ENCODE data around the gene LRRC4C. TPM values are rescaled to one million over a fixed set of nuclear protein-coding genes. Genes with fewer than 3 reads are reported as not detected.

Gene LRRC4C
- total RNA-seq, 2 donors from 2014 or later: 2.7 to 2.8 TPM

DNA sequence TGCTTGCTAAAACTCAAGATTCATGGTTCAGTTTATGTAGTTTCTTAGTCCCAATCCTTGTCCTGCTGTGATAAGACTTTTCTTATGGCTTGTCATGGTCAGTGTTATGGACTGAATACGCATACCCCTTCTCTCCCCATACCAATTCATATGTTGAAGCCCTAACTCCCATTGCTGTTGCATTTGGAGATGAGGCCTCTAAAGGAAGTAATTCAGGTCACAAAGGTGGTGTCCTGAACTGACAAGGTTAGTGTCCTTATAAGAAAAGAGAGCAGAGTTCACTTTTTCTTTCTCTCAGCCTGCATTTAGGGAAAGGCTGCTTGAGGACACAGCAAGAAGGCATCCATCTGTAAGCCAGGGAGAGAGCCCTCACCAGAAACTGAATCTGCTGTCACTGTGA, 618.2 kb downstream of the LRRC4C start:
- DNase-seq (ENCODE audit: low spot score): no peak
- Histone ChIP-seq H3K27me3 (no peaks in the 10 kb centered on the region), H3K4me1 (no peaks in the 10 kb centered on the region), H3K27ac (no peak overlapping the region), H3K9me3 (peaks cover 0 to 4% of the 10 kb centered on the region in 2 donors), H3K36me3 (no peaks in the 10 kb centered on the region), H3K4me3 (no peak overlapping the region)
- TF ChIP-seq, protein P1, sequence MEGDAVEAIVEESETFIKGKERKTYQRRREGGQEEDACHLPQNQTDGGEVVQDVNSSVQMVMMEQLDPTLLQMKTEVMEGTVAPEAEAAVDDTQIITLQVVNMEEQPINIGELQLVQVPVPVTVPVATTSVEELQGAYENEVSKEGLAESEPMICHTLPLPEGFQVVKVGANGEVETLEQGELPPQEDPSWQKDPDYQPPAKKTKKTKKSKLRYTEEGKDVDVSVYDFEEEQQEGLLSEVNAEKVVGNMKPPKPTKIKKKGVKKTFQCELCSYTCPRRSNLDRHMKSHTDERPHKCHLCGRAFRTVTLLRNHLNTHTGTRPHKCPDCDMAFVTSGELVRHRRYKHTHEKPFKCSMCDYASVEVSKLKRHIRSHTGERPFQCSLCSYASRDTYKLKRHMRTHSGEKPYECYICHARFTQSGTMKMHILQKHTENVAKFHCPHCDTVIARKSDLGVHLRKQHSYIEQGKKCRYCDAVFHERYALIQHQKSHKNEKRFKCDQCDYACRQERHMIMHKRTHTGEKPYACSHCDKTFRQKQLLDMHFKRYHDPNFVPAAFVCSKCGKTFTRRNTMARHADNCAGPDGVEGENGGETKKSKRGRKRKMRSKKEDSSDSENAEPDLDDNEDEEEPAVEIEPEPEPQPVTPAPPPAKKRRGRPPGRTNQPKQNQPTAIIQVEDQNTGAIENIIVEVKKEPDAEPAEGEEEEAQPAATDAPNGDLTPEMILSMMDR (IDR thresholded peaks at IDR 0.05): no peak

DNA sequence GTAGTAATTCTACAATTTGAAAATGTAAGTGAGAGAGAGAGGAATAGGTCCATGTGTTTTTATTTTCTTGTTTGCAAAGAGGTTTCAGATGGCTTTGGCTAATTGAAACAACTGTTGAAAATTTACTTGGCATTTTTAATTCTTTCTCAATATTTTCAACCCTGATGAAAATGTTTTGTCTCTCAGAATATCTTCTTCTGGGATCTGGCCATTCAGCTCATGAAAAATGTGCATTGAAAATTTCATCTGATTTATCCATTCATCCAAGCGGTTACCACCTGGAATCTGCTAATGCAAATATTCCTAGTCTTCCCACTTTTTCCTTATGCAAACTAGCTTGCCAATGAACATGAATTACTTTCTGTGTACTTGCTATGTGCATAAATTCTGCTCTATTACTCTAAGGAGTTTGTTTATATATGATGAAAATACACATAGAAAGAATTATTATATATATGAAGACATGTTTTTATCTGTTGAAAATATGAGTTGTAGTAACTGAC, 621.2 kb downstream of the LRRC4C start:
- TF ChIP-seq, protein P1 (IDR thresholded peaks at IDR 0.05): no peak
- Histone ChIP-seq H3K27ac (no peak overlapping the region), H3K36me3 (no peaks in the 10 kb centered on the region), H3K4me3 (no peak overlapping the region), H3K9me3 (peaks cover 0 to 4% of the 10 kb centered on the region in 2 donors), H3K27me3 (no peaks in the 10 kb centered on the region), H3K4me1 (no peaks in the 10 kb centered on the region)
- no peak for DNase-seq (ENCODE audit: low spot score)

DNA sequence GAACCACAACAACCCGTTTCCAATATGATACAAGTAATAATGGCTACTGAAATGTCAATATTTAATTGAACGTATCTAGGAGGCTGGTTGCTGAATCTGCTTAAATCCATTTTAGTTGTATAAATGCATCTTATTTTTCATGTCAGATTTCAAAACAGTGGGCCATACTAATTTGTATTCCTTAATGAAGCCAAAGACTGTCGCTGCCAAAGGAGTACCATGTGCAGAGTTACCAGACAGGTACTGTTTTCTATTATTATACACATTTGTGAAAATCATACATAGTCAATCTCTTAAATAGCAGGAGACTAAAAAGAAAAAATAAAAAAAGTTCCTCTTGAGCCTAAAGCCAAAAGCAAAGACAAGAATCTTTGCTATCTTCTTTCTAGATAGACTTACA, 632.3 kb downstream of the LRRC4C start:
- Histone ChIP-seq H3K27me3 (no peaks in the 10 kb centered on the region), H3K9me3 (no peaks in the 10 kb centered on the region), H3K4me3 (no peak overlapping the region), H3K4me1 (no peaks in the 10 kb centered on the region), H3K36me3 (no peaks in the 10 kb centered on the region), H3K27ac (no peak overlapping the region)
- no peak for DNase-seq (ENCODE audit: low spot score)
- TF ChIP-seq, protein P1 (IDR thresholded peaks at IDR 0.05): no peak

DNA sequence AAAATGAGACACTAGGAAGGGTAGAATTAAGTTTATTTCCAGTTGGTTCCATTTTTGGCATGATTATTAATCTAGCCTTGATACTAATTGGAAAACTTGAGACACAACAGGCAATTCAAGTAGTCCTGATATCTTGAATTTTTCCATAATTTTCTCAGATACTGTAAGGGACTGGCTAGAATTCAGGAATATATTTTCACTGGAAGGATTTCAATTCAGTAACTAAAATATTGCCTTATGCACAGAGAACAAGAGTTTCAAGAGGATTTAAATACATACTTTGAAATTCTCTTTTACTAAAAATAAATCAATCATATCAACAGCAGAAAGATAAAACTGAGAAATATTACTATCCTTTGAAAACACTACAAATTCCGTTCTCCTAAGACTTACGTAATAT, 632.9 kb downstream of the LRRC4C start:
- TF ChIP-seq, protein P1 (IDR thresholded peaks at IDR 0.05): no peak
- Histone ChIP-seq H3K9me3 (no peaks in the 10 kb centered on the region), H3K36me3 (no peaks in the 10 kb centered on the region), H3K27me3 (no peaks in the 10 kb centered on the region), H3K4me3 (no peak overlapping the region), H3K27ac (no peak overlapping the region), H3K4me1 (no peaks in the 10 kb centered on the region)
- no peak for DNase-seq (ENCODE audit: low spot score)

DNA sequence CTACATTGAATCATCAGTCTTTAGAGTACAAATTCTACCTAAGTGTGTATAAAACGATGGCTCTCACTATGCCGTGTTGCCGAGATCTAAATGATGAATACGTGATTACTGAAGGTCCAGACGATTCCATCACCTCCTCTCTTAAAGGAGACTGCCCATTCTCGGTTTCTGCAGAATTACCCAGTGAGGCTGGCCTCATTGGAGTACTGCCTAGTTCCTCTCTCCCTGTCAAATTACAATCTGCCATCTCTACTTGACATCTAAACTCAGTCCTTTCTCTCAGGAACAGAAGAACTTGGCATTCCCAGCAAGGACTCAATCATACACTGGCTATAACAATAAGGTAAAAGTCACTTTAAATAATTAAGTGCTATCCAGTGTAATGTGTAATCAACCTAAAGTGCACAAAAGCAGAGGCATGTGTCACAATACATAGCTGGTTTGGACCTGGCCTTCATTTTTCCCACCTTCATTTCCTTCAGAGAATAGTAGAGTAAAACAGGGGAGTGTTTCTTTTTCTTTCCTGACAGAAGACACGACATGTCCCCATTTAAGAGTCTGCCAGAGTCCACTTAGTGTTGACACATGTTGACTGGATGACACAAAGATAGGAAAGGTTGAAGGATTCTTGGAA, 634.1 kb downstream of the LRRC4C start:
- TF ChIP-seq, protein P1 (IDR thresholded peaks at IDR 0.05): no peak
- DNase-seq (ENCODE audit: low spot score): no peak
- H3K4me1 ChIP-seq: no peaks in the 10 kb centered on the region
- no peak overlapping the region for H3K27ac ChIP-seq
- no peaks in the 10 kb centered on the region for H3K9me3 ChIP-seq
- no peaks in the 10 kb centered on the region for H3K36me3 ChIP-seq
- H3K27me3 ChIP-seq: no peaks in the 10 kb centered on the region
- H3K4me3 ChIP-seq: no peak overlapping the region

DNA sequence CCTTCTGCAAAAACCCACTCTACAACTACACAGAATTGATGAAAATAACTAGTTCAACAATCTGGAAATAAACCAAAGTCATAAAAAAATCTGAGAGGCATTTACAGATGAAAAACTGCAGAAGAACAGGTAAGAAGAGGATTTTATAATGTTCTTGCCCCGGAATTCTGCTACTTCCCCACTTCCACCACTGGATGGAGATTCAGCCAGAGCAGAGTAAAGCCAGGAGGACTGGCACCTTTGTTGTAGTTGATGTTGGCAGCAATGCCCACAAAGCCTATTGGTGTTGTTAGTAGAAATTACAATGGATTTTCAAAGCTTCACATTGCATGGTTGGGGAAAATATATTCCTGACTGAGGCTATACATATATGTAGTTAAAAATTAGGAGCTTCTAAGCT, 640.2 kb downstream of the LRRC4C start:
- Histone ChIP-seq H3K27ac (no peak overlapping the region), H3K4me3 (no peak overlapping the region), H3K4me1 (no peaks in the 10 kb centered on the region), H3K9me3 (no peaks in the 10 kb centered on the region), H3K27me3 (no peaks in the 10 kb centered on the region), H3K36me3 (no peaks in the 10 kb centered on the region)
- TF ChIP-seq, protein P1 (IDR thresholded peaks at IDR 0.05): no peak
- DNase-seq (ENCODE audit: low spot score): no peak

All from right atrium auricular region (tissue), 2 donors.